Astrocyte (in vitro differentiated cells and primary cell): Measurements from ENCODE around the gene C10orf62.

Experiments used
- CTCF ChIP-seq: IDR thresholded peaks from 2 replicates; pipeline ENCODE4 v1.5.1; 2011; ENCODE audit warnings: low read depth, mild to moderate bottlenecking, inconsistent platforms, low read length, moderate library complexity; ENCODE audit not compliant: insufficient read depth
- EZH2 ChIP-seq: IDR thresholded peaks from 2 replicates; pipeline ENCODE4 v1.6.1; 2012; ENCODE audit warnings: mild to moderate bottlenecking, low read length, inconsistent platforms; ENCODE audit not compliant: insufficient read depth

GRCh38 chr10:97578171-97578844 lies 11.2 kb upstream of the C10orf62 start:
- TF ChIP-seq EZH2 (no peak), CTCF (no peak)
